ENCODE measurements around the gene ZNF823.

Gene ZNF823

DNA sequence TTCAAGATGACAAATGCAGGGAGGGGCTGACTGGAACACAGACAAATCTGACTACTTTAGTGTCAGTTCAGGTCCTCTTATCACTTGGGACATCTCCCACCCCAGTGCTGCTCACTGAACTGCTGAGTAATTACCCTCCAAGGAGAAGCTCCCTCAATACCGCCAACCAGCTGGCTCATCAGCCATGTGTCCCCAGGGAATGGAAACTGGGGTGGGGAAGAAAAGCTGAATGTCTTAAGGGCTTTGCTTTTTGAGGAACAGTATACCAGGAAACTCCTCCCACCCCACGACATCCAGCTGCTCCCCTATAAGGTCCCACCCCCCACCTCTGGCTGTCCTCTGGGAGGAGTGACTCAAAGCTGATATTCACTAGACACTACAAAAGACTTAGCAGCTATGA lies 2.0 kb downstream of the ZNF823 start:
- DNase-seq: no peak

DNA sequence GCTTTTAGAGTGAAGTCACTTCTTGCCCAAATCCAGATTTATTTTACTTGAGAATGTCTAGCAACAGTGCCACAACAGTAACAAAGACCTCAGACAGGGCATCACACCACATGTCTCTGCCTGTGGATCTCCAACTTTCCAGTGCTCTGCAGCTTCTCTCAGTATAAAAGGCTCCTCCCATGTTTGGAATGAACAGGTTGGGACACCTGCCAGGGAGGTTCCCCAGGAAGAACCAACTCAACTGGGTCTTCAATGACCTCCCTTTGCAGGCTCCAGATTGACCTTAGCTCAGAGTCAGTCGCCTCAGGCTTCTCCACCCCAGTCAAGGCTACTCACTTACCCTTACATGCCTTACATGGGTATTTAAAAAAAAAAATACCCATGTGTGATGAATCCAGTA lies 3.4 kb downstream of the ZNF823 start:
- DNase-seq: no peak

DNA sequence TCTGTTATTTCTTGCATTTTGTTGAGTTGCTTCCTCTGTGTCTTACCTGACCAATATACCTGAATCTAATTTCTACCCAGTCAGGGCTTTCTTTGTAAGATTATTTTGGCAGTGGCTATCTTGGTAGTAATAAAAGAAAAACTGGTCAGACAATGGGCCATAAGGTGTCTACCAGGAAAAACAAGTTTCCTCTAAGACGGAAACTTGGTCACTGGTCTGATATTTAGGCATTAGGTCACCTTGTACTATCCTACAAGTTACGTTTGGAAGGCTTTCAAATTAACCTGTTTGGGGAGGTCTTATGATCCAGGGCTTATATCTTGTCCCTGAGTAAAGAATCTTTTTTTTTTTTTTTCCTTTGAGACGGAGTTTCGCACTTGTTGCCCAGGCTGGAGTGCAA lies 9.2 kb downstream of the ZNF823 start:
- DNase-seq: no peak

DNA sequence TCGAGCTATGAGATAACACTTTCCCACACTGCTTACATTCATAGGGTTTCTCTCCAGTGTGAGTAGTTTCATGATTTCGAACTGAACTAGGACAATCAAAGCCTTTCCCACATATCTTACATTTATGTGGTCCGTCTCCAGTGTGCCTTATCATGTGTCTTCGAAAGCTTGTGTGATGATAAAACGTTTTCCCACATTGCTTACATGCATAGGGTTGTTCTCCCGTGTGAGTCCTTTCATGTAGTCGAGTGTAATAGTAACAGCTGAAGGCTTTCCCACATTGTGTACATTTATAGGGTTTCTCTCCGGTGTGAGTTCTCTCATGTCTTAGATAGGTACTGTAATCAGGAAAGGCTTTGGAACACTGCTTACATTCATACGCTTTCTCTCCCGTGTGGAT lies 16.3 kb downstream of the ZNF823 start:
- DNase-seq: no peak

DNA sequence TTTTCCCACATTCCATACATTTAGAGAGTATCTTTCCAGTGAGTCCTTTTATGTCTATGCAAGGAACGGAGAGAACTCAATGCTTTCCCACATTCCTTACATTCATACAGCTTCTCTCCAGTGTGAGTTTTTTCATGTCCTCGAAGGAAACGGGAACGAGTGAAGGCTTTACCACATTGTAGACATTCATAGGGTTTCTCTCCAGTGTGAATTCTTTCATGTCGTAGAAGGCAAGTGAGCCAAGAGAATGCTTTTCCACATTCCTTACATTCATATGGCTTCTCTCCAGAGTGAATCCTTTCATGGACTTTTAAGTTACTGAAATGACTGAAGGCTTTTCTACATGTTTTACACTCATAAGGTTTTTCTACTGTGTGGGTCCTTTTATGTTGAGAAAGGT lies 17.1 kb downstream of the ZNF823 start:
- DNase-seq: no peak

DNA sequence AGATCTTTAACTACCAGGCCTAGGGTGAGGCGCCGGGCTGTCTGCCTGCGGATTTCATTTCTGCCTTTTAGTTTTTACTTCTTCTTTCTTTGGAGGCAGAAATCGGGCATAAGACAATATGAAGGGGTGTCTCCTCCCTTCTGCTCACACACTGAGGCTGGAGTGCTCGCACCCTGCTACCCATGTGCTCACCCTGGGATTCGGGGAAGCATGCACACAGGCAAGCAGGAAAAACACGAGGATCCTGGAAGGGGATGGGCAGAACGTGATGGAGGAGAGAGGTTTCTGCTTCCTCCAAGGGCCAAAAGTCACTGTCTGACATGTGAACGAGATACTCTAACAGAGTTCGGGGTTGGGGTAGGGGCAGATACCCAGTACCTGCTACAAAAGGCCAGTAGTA lies 28.4 kb downstream of the ZNF823 start:
- no peak for DNase-seq

DNA sequence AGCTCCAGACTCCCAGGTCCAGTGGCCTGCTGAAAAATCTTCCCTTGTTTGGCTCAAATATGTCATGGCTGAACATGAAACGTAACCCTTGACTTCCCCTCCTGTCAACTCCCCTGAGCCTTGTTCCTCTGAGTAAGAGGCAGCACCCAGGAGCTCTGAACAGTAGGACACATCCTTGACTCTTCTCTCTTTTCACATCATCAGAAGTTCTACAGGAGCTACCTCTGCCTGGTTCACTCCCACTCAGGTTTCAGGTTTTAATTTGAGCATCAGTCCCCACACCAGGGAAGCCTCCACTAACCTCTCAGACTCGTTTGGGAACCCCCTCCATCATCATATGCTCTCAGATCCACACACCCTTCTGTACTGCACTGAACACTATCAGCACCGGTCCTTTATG lies 30.3 kb downstream of the ZNF823 start:
- no peak for DNase-seq

DNA sequence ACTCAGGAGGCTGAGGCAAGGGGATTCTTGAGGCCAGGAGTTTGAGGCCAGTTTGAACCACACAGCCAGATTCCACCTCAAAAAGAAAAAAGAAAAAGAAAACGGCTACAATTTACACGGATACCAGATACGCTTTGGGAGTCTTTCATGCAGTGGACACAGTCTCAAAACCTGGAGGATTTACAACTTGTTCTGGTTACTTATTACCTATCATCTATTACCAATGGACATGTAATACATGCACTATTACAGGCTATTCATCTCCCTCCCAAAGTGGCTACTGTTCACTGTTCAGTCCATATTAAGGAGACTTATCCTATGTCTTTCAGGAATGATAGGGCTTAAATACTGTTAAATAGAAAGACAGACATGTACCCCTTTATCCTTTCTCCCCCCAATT lies 33.3 kb downstream of the ZNF823 start:
- no peak for DNase-seq

DNA sequence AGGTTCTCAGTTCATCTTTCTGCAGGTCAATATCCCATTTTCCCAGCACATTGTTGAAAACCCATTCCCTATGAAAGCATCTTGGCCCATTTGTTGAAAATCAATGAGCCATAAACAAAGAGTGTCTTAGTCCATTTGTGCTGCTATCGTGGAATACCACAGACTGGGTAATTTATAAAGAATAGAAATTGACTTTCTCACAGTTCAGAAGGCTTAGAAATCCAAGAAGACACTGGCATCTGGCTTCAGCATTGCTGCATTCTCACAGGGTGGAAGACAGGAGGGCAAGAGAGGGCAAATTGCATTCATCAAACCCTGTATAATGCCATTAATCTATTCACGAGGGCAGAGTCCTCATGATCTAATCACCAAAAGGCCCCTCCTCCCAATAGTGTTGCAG lies 34.1 kb downstream of the ZNF823 start:
- no peak for DNase-seq

DNA sequence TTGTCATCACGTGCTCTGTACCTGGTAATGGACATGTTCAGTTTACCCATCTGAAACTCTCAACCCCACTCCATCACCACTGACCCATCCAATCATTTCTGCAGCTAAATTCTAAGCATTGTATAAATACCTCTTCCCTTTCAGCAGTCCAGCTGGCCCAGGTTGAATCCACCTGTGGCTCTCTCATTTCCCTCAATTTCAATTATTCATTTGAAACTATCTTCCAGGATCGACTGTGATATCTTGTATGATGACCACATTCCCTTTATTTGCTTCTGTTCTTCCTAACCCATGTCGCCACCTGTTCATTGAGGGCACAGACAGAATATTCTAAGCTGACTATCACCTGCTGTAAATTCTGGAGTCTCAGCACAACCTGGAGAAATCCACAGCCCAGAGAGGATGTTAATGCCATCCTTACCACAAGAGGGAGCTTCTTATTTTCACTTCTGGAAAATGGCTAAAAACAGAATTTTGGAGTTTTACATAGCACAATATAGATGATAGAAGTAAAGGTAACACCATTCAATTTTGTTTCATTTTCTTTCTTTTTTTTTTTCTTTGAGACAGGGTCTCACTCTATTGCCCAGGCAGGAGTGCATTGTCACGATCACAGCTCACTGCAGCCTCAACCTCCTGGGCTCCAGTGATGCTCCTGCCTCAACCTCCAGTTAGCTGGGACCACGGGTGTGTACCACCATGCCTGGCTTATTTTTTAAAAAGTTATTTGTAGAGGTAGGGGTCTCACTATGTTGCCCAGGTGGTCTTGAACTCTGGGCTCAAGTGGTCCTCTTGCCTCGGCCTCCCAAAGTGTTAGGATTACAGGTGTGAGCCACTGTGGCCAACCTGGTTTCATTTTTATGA lies 38.6 kb downstream of the ZNF823 start:
- no peak for DNase-seq

DNA sequence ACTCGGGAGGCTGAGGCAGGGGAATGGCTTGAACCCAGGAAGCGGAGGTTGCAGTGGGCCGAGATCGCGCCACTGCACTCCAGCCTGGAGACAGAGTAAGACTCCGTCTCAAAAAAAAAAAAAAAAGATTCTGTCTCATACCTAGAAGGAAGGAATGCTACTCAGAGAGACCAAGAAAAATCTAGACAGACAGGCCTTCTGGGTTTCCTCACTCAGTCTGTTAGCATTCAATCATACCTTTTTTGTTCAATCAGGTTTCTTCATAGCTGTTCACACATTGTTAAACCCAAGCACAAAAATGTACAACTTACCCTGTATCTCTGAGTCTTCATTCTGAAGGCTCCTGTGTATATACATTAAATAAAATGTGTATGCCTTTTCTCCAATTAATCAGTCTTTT lies 40.5 kb downstream of the ZNF823 start:
- no peak for DNase-seq

DNA sequence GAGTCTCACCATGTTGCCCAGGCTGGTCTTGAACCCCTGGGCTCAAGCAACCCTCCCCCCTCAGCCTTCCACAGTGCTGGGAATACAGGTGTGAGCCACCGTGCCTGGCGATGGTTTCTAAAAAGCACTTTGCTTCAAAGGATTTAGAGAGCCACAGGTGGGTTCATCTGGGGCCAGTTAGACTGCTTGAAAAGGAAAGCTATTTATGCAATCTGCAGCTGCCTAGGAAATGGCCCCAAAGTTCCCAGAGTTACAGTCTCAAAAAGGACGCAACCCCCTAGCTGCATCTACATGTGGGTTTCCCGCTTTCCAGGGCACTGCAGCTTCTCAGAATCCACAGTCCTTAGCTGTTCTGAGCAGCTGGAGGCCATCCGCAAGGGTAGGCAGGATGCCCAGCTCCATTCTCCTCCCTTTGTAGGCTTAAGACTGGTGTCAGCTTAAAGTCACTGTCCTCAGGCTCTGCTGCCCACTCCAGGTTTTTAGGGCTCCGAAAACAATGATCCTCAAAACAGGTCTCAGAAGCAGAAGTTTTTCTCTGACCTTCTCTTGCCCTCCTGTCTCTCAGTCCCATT lies 41.4 kb downstream of the ZNF823 start:
- DNase-seq: no peak

DNA sequence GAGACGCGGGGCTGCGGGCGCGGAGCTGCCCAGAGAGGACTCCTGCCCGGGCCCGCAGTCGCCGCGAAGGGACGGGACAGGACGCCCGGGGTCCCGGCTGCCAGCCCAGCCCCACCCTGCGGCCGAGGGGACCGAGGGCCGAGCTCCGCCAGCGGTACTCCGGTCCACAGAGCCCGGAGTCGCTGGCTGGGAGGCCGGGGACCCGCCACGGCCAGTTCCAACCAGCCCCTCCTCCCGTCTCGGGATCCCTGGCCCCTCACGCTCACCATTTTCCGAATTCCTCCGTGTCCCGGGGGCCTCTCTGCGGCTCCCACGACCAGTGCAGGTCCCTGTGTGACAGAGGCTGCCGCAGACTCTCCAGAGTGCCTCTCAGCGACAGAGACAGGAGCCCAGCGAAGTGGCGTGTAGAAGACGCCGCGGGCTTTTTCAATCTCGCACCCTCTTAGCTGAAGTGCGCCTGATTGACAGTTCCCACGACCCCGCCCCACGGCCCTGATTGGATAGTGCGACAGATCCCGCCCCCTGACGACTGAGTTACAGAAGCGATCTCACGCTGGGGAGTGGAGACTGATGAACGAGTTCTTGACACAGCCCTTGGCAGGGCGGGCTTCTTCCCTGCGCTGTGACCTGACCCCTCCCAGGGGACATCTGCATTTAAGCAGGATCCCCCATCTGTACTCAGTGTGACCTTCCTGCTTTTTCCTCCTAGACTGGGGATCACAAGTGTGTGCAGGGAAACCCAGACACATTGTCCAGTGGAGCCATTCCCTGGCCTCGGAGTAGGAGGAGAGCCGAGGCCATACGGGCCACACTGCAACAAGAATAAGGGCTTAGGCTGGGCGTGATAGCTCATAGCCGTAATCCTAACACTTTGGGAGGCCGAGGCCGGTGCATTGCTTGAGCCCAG lies 44.0 kb downstream of the ZNF823 start:
- DNase-seq: peak; percentile 85

DNA sequence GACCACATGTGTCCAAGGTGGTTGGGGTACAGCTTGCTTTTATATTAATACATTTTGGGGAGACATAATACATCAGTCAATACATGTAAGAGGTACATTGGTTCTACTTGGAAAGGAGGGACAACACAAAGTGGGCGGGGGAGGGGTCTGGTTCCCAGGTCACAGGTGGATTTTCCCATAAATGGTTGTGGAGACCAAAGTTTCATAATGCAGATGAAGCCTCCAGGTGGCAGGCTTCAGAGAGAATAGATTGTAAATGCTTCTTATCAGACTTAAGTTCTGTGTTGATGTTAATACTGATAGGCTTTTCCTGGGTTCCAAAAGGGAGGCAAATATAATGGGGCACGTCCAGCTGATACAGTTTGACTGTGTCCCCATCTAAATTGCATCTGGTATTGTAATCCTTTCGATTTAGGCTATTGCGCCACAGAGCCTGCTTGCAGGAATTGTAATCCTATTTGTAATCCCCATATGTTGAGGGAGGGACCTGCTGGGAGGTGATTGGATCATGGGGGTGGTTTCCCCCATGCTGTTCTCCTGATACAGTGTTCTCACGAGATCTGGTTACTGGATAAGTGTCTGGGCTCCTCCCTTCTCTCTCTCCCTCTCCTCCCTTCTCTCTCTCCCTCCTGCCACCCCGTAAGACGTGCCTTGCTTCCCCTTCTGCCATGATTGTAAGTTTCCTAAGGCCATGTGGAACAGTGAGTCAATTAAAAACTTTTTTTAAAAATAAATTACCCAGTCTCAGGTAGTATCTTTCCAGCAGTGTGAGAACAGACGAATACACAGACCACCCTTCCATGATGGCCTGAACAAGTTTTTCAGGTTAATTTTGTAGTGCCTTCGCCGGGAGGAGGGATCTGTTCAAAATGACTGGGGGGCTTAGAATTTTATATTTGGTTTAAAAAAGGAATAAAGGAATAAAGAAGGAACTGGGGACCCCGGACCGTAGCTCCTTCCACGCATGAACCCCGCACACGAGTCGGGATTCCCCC lies 44.9 kb downstream of the ZNF823 start:
- no peak for DNase-seq

DNA sequence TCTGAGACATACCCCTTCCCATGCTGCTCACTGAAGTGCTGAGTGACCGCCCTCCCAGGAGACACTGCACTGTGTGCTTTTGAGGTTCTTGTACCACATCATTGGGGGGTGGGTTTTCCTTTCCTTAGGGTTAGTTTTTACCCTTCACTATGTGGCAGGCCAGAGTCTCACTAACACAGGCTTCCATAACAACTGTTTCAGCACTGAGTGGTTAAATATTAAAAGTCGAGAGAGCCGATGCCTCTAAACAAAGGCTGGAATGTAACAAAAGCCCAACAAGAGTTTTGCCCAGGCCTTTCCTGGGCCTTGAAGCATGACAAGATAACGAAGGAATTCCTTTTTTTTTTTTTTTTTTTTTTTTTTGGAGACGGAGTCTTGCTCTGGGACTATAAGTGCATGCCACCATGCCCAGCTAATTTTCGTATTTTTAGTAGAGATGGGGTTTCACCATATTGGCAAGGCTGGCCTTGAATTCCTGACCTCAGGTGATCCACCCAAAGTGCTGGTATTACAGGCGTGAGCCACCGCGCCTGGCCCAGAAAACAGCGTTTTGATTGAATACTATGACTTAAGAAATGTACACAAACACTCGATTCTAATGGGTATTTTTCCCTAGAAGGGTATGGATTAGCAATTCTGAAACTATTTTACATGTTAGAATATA lies 46.5 kb downstream of the ZNF823 start:
- DNase-seq: no peak

DNA sequence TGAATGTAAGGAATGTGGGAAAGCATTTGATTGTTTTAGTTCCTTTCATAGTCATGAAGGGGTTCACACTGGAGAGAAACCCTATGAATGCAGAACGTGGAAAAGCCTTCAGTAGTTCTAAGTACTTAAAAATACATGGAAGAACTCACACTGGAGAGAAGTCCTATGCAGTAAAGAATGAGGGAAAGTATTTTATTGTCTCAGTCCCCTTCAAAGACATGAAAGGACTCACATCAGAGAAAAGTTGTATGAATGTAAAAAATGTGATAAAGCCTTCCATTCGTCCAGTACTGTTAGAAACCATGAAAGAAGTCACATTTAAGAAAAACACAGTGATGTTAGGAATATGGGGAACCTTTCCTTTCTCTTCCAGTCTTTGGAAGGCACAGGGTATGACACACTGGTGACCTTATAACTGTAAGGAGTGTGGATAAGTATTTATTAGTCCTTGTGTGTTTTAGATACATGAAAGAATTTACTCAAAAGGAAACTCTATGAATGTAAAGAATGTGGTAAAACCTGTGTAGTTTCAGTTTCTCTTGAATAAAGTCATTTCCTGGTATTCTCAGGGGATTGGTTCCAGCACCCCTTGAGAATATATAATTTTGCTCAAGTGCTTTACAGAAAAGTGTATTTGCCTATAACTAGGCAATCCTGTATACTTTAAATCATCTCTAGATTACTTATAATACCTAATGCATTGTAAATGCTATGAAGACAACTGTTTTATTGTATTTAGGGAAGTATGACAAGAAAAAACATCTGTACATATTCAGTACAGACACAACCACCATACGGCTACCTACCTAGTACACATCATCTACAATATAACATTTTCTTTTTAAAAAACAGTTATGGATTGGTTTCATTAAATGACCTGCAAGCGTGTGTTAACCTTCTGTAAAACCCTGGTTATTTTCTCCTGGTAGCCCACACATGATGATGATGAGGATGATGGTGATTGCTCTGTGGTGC lies 52.8 kb downstream of the ZNF823 start:
- no peak for DNase-seq

DNA sequence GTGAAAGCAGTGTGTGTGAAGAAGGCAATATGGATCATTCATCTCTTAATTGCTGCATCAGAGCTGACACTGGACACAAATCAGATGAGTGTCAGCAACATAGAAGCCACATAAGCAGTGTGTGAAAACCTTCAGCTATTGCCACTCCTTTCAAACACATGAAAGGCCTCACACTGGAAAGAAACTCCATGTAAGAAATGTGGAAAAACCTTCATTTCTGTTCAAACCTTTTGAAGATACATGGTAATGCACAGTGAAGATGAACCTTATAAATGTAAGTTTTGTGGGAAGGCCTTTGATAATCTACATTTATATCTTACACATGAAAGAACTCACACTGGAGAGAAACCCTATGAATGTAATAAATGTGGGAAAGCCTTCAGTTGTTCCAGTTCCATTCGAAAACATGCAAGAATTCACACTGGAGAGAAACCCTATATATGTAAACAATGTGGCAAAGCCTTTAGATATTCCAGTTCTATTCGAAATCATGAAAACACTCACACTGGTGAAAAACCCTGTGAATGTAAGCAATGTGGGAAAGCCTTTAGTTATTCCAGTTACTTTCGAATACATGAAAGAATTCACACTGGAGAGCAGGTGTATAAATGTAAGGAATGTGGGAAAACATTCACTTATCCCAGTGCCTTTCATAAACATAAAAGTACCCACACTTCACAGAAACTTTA lies 53.6 kb downstream of the ZNF823 start:
- DNase-seq: no peak

DNA sequence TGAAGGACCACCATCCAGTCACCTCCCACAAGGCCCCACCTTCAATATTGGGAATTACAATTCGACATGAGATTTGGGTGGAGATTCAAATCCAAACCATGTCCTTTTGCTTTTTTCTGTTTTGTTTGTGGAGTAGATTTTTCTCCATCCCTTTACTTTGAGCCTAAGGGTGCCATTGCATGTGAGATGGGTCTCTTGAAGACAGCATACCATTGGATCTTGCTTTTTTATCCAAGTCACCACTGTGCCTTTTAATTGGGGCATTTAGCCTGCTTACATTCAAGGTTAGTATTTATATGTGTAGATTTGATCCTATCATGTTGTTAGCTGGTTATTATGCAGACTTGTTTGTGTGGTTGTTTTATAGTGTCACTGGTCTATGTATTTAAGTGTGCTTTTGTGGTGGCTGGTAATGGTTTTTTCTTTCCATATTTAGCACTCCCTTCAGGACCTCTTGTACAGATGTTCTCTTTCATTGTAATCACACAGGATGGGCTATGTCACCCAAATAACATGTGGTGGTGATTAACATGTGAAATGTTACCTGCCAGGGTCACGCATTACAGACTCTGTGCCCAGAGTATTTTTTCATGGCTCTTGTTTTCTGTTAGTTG lies 58.0 kb downstream of the ZNF823 start:
- DNase-seq: no peak

DNA sequence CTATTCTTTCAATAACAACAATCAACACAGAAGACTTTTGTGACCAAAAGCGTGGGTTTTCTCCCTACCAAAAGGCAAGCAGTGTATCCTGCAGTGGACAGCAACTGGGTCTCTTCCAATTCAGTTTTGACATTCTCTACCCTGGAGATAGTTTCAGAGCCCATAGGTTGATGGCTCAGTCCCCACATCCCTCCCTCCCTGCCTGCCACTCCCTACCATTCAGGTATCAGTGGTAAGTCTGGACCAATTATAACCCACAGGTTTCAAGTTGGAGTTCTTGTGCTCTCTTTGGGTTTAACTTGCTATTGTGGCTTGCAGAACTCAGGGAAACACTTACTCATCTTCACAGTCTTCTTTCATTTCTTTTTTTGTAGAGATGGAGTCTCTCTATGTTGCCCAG lies 60.2 kb downstream of the ZNF823 start:
- DNase-seq: no peak
